GM10248 (cell line): ENCODE data around the gene WWP2.
"Not testable (repeated sequence)": the region's sequence is repeated elsewhere in the genome, so short reads cannot be mapped to it uniquely, and the experiment has no call there.

Experiments used
- CTCF ChIA-PET: fragments of 300-600 bp; sonication (Branson Sonifier 250); formaldehyde crosslinking; extraction: SDS; loops from one replicate; lab custom pipeline; 2021; ENCODE audit warnings: antibody characterized with exemption; lab: Yijun Ruan, JAX
- POLR2A ChIA-PET: fragments of 350-650 bp; sonication (Branson Sonifier 250); formaldehyde crosslinking; extraction: SDS; loops from one replicate; lab custom pipeline; 2020; ENCODE audit warnings: antibody characterized with exemption; lab: Yijun Ruan, JAX
- DNase-seq: peaks from one replicate; pipeline ENCODE4 v3.0.0; 2012; ENCODE audit errors: extremely low spot score
- CTCF ChIP-seq: IDR thresholded peaks from 2 replicates; pipeline ENCODE4 v1.5.1; 2012; ENCODE audit warnings: mild to moderate bottlenecking, low read depth; ENCODE audit errors: extremely low read depth, missing control alignments, control extremely low read depth

Gene WWP2

GRCh38 chr16:69796285-69797118, 34.4 kb downstream of the WWP2 start:
- DNase-seq: peak; percentile 58
- POLR2A ChIA-PET: no interaction called here

GRCh38 chr16:69798466-69798865, 36.3 kb downstream of the WWP2 start:
- ChIA-PET CTCF (interaction anchor here (2.3 to 8.0 kb wide), 2 partner anchors 12 to 132 kb away, joined by 6 to 98 read pairs; no protein-coding TSS in a partner anchor), POLR2A (no interaction called here)
- TF ChIP-seq CTCF: no peak
- no peak for DNase-seq

More at GRCh38 chr16:69796285-69797118, 34.4 kb downstream of the WWP2 start:
- peak; percentile 77 for TF ChIP-seq CTCF
- CTCF ChIA-PET: interaction anchor here (0.8 to 8.0 kb wide), 28 partner anchors 10 to 402 kb away, joined by 3 to 98 read pairs (median 4); partner anchors contain the start of gene NOB1

- POLR2A ChIA-PET: no interaction called here
Measured at GRCh38 chr16:69799611-69800031, 37.5 kb downstream of the WWP2 start.

GRCh38 chr16:69804297-69804696, 42.2 kb downstream of the WWP2 start:
- POLR2A ChIA-PET: interaction anchor here (0.7 kb wide), 1 partner anchor 19 kb away, joined by 3 read pairs; no protein-coding TSS in a partner anchor
- CTCF ChIA-PET: interaction anchor here (1.1 to 1.3 kb wide), 3 partner anchors 9 to 13 kb away, joined by 3 read pairs; no protein-coding TSS in a partner anchor

More at GRCh38 chr16:69799611-69800031, 37.5 kb downstream of the WWP2 start:
- DNase-seq: no peak
- no peak for TF ChIP-seq CTCF
- CTCF ChIA-PET: interaction anchor here (2.3 to 8.0 kb wide), 2 partner anchors 11 to 131 kb away, joined by 6 to 98 read pairs; no protein-coding TSS in a partner anchor

GRCh38 chr16:69806776-69807175, 44.6 kb downstream of the WWP2 start:
- DNase-seq, POLR2A ChIA-PET: not testable (repeated sequence)
- CTCF ChIA-PET: interaction anchor here (1.0 to 3.1 kb wide), 6 partner anchors 8 to 124 kb away, joined by 3 to 23 read pairs (median 6); no protein-coding TSS in a partner anchor

More at GRCh38 chr16:69804297-69804696, 42.2 kb downstream of the WWP2 start:
- DNase-seq: no peak
- no peak for TF ChIP-seq CTCF

- ChIA-PET POLR2A (no interaction called here), CTCF (interaction anchor here (1.2 to 3.0 kb wide), 2 partner anchors 11 to 16 kb away, joined by 3 to 10 read pairs; no protein-coding TSS in a partner anchor)
Measured at GRCh38 chr16:69812688-69813014, 50.5 kb downstream of the WWP2 start.

More at GRCh38 chr16:69812688-69813014, 50.5 kb downstream of the WWP2 start:
- TF ChIP-seq CTCF: no peak
- DNase-seq: no peak
